ENCODE results near the gene ANKRD29. TPM values are rescaled to one million over a fixed set of nuclear protein-coding genes. Genes with fewer than 3 reads are reported as not detected.

The ANKRD29 gene
- total RNA-seq, 3 donors from 2014 or later, result 1.5 to 3.3 (median 1.9) TPM

GRCh38 chr18:23706971-23707640 is 44.4 kb upstream of the ANKRD29 start:
- no peak for ATAC-seq
- H3K9me3 ChIP-seq, result peaks cover 5% of the 10 kb centered on the region
- H3K4me3 ChIP-seq, result no peak overlapping the region
- no peak for TF ChIP-seq CTCF (IDR thresholded peaks at IDR 0.05)
- intact Hi-C loops (cut with DNase I, micrococcal nuclease), result loop anchor here in 1 of 2 donors (10.0 kb wide), 1 partner anchor 92 kb away; no protein-coding TSS in a partner anchor
- peaks cover 13% of the 10 kb centered on the region for H3K4me1 ChIP-seq (ENCODE audit: low read depth)
- no peaks in the 10 kb centered on the region for H3K36me3 ChIP-seq (ENCODE audit: low read depth)
- DNase-seq, result no peak

GRCh38 chr18:23704806-23705205 is 42.1 kb upstream of the ANKRD29 start:
- no peak for DNase-seq
- intact Hi-C loops (cut with DNase I, micrococcal nuclease), result loop anchor here in 1 of 2 donors (10.0 kb wide), 1 partner anchor 90 kb away; no protein-coding TSS in a partner anchor
- no peaks in the 10 kb centered on the region for H3K36me3 ChIP-seq (ENCODE audit: low read depth)
- no peak overlapping the region for H3K4me3 ChIP-seq
- no peak for TF ChIP-seq CTCF (IDR thresholded peaks at IDR 0.05)
- no peak for ATAC-seq
- no peaks in the 10 kb centered on the region for H3K4me1 ChIP-seq (ENCODE audit: low read depth)
- H3K9me3 ChIP-seq, result peaks cover 5% of the 10 kb centered on the region

- no peaks in the 10 kb centered on the region for H3K36me3 ChIP-seq (ENCODE audit: low read depth)
Measured at GRCh38 chr18:23703987-23704384, 41.3 kb upstream of the ANKRD29 start.

GRCh38 chr18:23703057-23703986 is 40.6 kb upstream of the ANKRD29 start:
- H3K4me1 ChIP-seq (ENCODE audit: low read depth), result no peaks in the 10 kb centered on the region
- TF ChIP-seq CTCF (IDR thresholded peaks at IDR 0.05), result peak; percentile 26
- peaks cover 5% of the 10 kb centered on the region for H3K9me3 ChIP-seq
- intact Hi-C loops (cut with DNase I, micrococcal nuclease), result loop anchor here in 1 of 2 donors (10.0 kb wide), 1 partner anchor 89 kb away; no protein-coding TSS in a partner anchor
- no peak overlapping the region for H3K4me3 ChIP-seq
- ATAC-seq (peak; percentile 87), DNase-seq (peak in 1 of 3 donors; percentile 57)
- H3K36me3 ChIP-seq (ENCODE audit: low read depth), result no peaks in the 10 kb centered on the region

More at GRCh38 chr18:23703987-23704384, 41.3 kb upstream of the ANKRD29 start:
- Histone ChIP-seq H3K4me3 (no peak overlapping the region), H3K9me3 (peaks cover 5% of the 10 kb centered on the region), H3K4me1 (ENCODE audit: low read depth) (no peaks in the 10 kb centered on the region)
- DNase-seq (no peak), ATAC-seq (peak; percentile 11)
- no peak for TF ChIP-seq CTCF (IDR thresholded peaks at IDR 0.05)
- intact Hi-C loops (cut with DNase I, micrococcal nuclease), result loop anchor here in 1 of 2 donors (10.0 kb wide), 1 partner anchor 89 kb away; no protein-coding TSS in a partner anchor

DNA sequence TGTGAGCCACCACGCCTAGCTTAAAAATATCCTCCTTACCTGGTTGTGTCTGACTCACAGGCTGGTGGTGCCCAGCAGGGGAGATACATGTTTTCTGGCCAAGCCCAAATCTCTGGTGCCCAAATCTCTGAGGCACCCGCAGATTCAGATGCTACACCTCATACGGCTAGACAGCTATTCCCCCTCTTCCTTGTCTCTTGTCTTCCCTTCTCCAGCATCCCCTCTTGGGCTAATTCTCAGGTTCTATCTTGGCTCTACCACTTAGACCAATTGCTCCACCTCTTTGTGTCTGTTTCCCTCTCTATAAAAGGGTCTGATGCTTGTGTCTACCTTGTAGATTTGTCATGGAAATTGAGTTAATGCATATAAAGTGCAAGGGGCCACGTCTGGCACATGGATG is 39.9 kb upstream of the ANKRD29 start:
- TF ChIP-seq CTCF (IDR thresholded peaks at IDR 0.05), result no peak
- Histone ChIP-seq H3K4me1 (ENCODE audit: low read depth) (no peaks in the 10 kb centered on the region), H3K4me3 (no peak overlapping the region), H3K36me3 (ENCODE audit: low read depth) (no peaks in the 10 kb centered on the region), H3K9me3 (peaks cover 5% of the 10 kb centered on the region)
- ATAC-seq, result no peak
- intact Hi-C loops (cut with DNase I, micrococcal nuclease), result loop anchor here in 1 of 2 donors (10.0 kb wide), 1 partner anchor 88 kb away; no protein-coding TSS in a partner anchor
- no peak for DNase-seq
